NT2/D1 (cell line): ENCODE measurements around the gene KLHL29.

ENCODE experiments used
- DNase-seq: peaks from one replicate; pipeline ENCODE4 v3.0.0-alpha.2; 2011; ENCODE audit warnings: low read depth, low spot score
- H3K27me3 ChIP-seq: 2 replicates; pipeline ENCODE4 v1.6.0; 2011; ENCODE audit warnings: mild to moderate bottlenecking; ENCODE audit not compliant: insufficient read length, insufficient read depth
- H3K36me3 ChIP-seq: 2 replicates; pipeline ENCODE4 v1.6.1; 2011; ENCODE audit warnings: mild to moderate bottlenecking, low read length, mixed read lengths; ENCODE audit not compliant: insufficient read depth, insufficient read length
- H3K4me1 ChIP-seq: 2 replicates; pipeline ENCODE4 v1.5.1; 2011; ENCODE audit not compliant: insufficient read depth, insufficient read length
- H3K4me3 ChIP-seq: 2 replicates; pipeline ENCODE4 v1.5.1; 2011; ENCODE audit warnings: low read depth; ENCODE audit not compliant: insufficient read length
- H3K9ac ChIP-seq: 2 replicates; pipeline ENCODE4 v1.6.0; 2011; ENCODE audit warnings: low read depth; ENCODE audit not compliant: insufficient read length
- H3K9me3 ChIP-seq: 2 replicates; pipeline ENCODE4 v1.5.1; 2011; ENCODE audit warnings: mild to moderate bottlenecking, low read length; ENCODE audit not compliant: insufficient read depth
- SUZ12 ChIP-seq: IDR thresholded peaks from 2 replicates; pipeline ENCODE4 v1.6.1; 2011; ENCODE audit not compliant: insufficient read length, insufficient read depth; ENCODE audit errors: extremely low read depth
- YY1 ChIP-seq: IDR thresholded peaks from 2 replicates; pipeline ENCODE4 v1.6.1; 2011; ENCODE audit not compliant: insufficient read length, insufficient read depth
- ZNF274 ChIP-seq: IDR thresholded peaks from 2 replicates; pipeline ENCODE4 v1.6.1; 2011; ENCODE audit warnings: mild to moderate bottlenecking, low read depth, low read length

The KLHL29 gene

DNA sequence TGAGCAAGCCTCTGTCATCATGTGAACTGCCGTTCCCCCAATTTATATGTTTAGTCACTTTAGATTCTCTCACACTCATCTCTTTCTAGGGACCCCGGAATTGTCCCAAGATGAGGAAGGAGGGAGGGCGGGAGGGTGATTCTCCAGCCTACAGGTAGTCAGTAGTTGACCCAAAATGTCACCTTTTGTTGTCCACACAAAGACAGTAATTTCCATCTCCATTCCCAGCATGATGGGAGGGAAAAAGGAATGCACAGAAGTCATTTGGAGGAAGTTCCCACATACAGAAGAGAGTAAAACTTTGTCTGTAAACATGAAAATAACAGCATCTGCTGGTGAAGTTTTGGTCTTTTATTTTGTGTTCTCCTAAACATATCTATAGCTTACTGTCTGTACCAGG, 222.9 kb downstream of the KLHL29 start:
- Histone ChIP-seq H3K36me3 (no peaks in the 10 kb centered on the region), H3K27me3 (no peaks in the 10 kb centered on the region), H3K4me3 (no peak overlapping the region), H3K4me1 (peaks cover 6% of the 10 kb centered on the region), H3K9me3 (peaks cover 23% of the 10 kb centered on the region), H3K9ac (no peak overlapping the region)
- peak; percentile 88 for DNase-seq
- TF ChIP-seq SUZ12 (no peak), YY1 (no peak), ZNF274 (no peak)

GRCh38 chr2:23609254-23609653, 224.3 kb downstream of the KLHL29 start:
- H3K9ac ChIP-seq = no peak overlapping the region
- no peaks in the 10 kb centered on the region for H3K36me3 ChIP-seq
- no peak for DNase-seq
- peaks cover 3% of the 10 kb centered on the region for H3K4me1 ChIP-seq
- no peaks in the 10 kb centered on the region for H3K27me3 ChIP-seq
- peaks cover 23% of the 10 kb centered on the region for H3K9me3 ChIP-seq
- H3K4me3 ChIP-seq = no peak overlapping the region
- TF ChIP-seq ZNF274 (no peak), SUZ12 (no peak), YY1 (no peak)

DNA sequence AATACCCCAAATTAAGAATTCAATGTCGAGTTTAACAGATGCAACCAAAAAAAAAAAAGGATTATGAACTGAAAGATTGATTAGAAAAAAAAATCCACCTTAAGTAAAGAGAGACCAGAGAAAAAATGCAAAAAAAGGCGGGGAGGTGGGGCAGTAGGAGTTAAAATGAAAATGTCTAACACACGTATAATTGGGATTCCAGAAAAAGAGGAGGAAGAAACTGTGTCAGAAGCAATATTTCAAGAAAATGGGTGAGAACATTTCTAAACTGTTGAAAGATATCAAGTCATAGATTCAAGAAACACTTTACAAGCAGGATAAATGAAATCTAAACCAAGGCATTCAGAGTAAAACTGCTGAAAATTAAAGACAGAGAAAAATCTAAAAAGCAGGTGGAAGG, 226.9 kb downstream of the KLHL29 start:
- H3K9me3 ChIP-seq = peaks cover 14% of the 10 kb centered on the region
- no peaks in the 10 kb centered on the region for H3K36me3 ChIP-seq
- TF ChIP-seq ZNF274 = no peak
- TF ChIP-seq YY1 = no peak
- TF ChIP-seq SUZ12 = no peak
- no peak for DNase-seq
- H3K9ac ChIP-seq = no peak overlapping the region
- H3K4me3 ChIP-seq = no peak overlapping the region
- H3K4me1 ChIP-seq = peaks cover 3% of the 10 kb centered on the region
- H3K27me3 ChIP-seq = no peaks in the 10 kb centered on the region

DNA sequence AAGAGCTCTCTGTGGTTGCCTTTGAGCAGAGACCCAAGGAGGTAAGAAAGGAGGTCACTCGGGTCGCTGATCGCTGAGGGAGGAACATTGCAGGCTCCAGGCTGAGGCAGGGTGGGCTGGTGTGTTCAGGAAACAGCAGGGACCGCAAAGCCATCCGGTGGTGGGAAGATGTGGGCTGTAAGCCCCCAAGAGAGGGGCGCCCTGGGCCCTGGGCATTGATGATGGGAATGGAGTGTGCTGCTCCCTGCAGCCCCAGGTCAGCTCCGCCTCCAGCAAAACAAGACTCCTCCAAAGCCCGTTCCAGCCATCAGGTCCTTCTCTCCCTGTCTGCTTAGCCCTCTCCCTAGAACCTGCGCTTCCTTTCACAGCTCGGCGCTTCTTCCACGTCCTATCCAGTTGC, 229.7 kb downstream of the KLHL29 start:
- TF ChIP-seq SUZ12 = no peak
- no peaks in the 10 kb centered on the region for H3K36me3 ChIP-seq
- no peaks in the 10 kb centered on the region for H3K27me3 ChIP-seq
- H3K9me3 ChIP-seq = peaks cover 10% of the 10 kb centered on the region
- no peaks in the 10 kb centered on the region for H3K4me1 ChIP-seq
- H3K4me3 ChIP-seq = no peak overlapping the region
- DNase-seq = no peak
- no peak overlapping the region for H3K9ac ChIP-seq

DNA sequence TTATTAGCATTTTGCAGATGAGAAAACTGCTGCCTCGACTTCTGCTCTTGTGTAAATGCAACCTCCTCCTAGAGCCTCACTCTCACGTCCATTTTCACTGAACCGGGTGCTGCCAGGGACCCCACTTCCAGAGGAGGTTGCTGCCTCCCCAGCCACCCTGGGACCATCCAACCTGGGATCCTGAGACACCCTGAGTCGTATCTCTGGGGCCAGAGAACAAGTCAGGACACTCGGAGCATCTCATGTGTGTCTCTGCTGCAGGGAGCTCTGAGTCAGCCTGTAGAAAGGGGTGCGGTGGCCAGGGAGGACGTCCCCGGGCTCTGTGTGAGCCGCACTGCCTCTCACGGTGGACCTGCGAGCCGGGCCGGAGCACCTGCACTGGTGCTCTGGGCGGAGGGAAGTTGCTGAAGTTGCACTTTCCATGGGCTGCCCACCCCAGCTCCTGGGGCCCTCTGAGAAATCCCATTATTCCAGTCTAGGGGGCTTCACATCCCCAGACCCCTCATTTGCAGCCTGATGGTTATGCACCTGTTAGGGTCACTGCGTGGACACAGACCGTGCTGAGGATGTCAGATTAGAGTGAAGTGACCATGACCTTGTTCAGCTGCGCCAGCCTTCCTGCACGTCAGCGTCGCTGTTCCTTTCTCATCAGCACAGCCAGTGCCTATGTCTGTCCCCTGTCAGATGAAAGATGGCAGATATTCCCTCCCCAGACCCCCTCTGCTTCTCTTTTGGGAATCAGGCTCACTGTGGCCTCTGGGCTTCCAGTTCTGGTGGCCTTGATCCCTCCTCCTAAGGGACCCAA, 230.4 kb downstream of the KLHL29 start:
- H3K36me3 ChIP-seq = no peaks in the 10 kb centered on the region
- DNase-seq = no peak
- H3K9me3 ChIP-seq = peaks cover 10% of the 10 kb centered on the region
- no peak for TF ChIP-seq YY1
- no peak for TF ChIP-seq SUZ12
- no peak for TF ChIP-seq ZNF274
- no peak overlapping the region for H3K4me3 ChIP-seq
- H3K9ac ChIP-seq = no peak overlapping the region
- H3K4me1 ChIP-seq = no peaks in the 10 kb centered on the region
- H3K27me3 ChIP-seq = no peaks in the 10 kb centered on the region

GRCh38 chr2:23616630-23617029, 231.7 kb downstream of the KLHL29 start:
- TF ChIP-seq YY1 (no peak), ZNF274 (no peak), SUZ12 (no peak)
- Histone ChIP-seq H3K4me3 (no peak overlapping the region), H3K9ac (no peak overlapping the region), H3K9me3 (peaks cover 4% of the 10 kb centered on the region), H3K27me3 (no peaks in the 10 kb centered on the region), H3K36me3 (no peaks in the 10 kb centered on the region), H3K4me1 (no peaks in the 10 kb centered on the region)
- DNase-seq = no peak

DNA sequence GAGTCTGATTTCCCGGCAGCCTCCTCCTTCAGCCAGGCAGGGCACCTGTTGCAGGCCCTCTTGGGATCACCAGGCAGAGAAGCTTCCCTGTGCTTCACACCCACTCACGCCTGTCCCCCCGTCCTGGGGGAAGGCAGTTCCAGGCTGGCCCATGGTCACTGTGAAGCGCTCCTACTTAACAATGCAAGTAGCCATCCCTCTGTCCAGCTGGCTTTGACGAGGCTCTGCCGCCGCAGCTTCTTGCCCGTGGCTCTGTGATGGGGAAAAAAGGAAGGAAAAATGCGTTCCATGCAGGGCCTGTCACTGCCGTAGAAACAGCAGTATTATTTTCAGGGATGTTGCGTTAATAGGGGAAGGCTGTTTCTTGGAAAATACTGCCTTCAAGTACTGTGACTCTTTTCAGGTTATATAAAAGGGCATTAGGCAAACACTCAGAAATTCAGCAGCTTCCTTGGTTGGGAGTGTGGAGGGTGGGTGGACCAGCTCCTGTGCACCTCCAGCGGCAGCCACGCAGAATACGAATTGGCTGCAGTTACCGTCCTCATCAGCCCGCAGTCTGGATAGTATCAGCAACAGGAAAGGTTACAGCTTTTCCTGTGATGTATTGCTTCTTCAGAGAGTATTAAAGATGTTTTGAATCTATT, 232.3 kb downstream of the KLHL29 start:
- Histone ChIP-seq H3K4me1 (no peaks in the 10 kb centered on the region), H3K27me3 (no peaks in the 10 kb centered on the region), H3K9ac (no peak overlapping the region), H3K36me3 (no peaks in the 10 kb centered on the region), H3K9me3 (no peaks in the 10 kb centered on the region), H3K4me3 (no peak overlapping the region)
- no peak for TF ChIP-seq SUZ12
- TF ChIP-seq YY1 = no peak
- TF ChIP-seq ZNF274 = no peak
- no peak for DNase-seq
